Measurements from ENCODE around the gene SIGLEC12.
"Not testable (repeated sequence)": the region's sequence is repeated elsewhere in the genome, so short reads cannot be mapped to it uniquely, and the experiment has no call there.

Gene SIGLEC12

GRCh38 chr19:51458051-51458645 lies 43.5 kb downstream of the SIGLEC12 start, which contains the start of gene SIGLEC8:
Gene SIGLEC8 (minus strand): TSS chr19:51458454. CDS start chr19:51458387, 67 bp downstream.
- no peak for DNase-seq (ENCODE audit: low read depth in 3 of 3)

- DNase-seq (ENCODE audit: low read depth in 3 of 3) = no peak
These were observed 44.1 kb downstream of the SIGLEC12 start for GRCh38 chr19:51457351-51458013.

GRCh38 chr19:51456541-51457290 lies 44.9 kb downstream of the SIGLEC12 start:
- DNase-seq (ENCODE audit: low read depth in 3 of 3) = no peak

GRCh38 chr19:51450730-51451307 lies 50.8 kb downstream of the SIGLEC12 start:
- peak in 1 of 3 donors; percentile 64 for DNase-seq (ENCODE audit: low read depth in 3 of 3)

- peak; percentile 39 to 53 (median 47) for DNase-seq (ENCODE audit: low read depth in 3 of 3)
These were observed 53.1 kb downstream of the SIGLEC12 start for GRCh38 chr19:51448411-51449016.

GRCh38 chr19:51448011-51448410 lies 53.6 kb downstream of the SIGLEC12 start:
- DNase-seq (ENCODE audit: low read depth in 3 of 3) = no peak

GRCh38 chr19:51447510-51447909 lies 54.1 kb downstream of the SIGLEC12 start:
- DNase-seq (ENCODE audit: low read depth in 3 of 3) = not testable (repeated sequence)

GRCh38 chr19:51441410-51442390 lies 59.9 kb downstream of the SIGLEC12 start:
- DNase-seq (ENCODE audit: low read depth in 3 of 3) = peak; percentile 72 to 91 (median 87)

Measured in stimulated activated CD4-positive, alpha-beta T cell treated with anti-CD3 and anti-CD28 coated beads, TNF-alpha, amount 100 ng/mL, for 48 hours (primary cell).